HCT116 (cell line): ENCODE data around the gene GAREM2.

Experiments
- ATF3 ChIP-seq: IDR thresholded peaks from 2 replicates; pipeline ENCODE4 v1.6.1; 2012
- CEBPB ChIP-seq: IDR thresholded peaks from 2 replicates; pipeline ENCODE4 v1.6.1; 2012; ENCODE audit warnings: low read depth
- CTCF ChIP-seq, 3 experiments: fragments of 200-600 bp in 1 of 3; sonication (generic) in 1 of 3; IDR thresholded peaks in 2 of 3; conservative IDR thresholded peaks in 1 of 3; 2 replicates each; pipeline ENCODE4 v1.5.1; 2012 to 2017; ENCODE audit warnings: low read depth in 2 of 3, low read length in 2 of 3, antibody characterized with exemption in 1 of 3, borderline replicate concordance in 1 of 3, control low read depth in 1 of 3, mild to moderate bottlenecking in 1 of 3, mixed read lengths in 1 of 3, mixed run types in 1 of 3, moderate library complexity in 1 of 3; ENCODE audit not compliant: insufficient read depth in 1 of 3
- EZH2 ChIP-seq: fragments of 200-600 bp; sonication (generic); IDR thresholded peaks from 2 replicates; pipeline ENCODE4 v1.6.1; 2017; ENCODE audit warnings: antibody characterized with exemption, mixed run types
- EZH2phosphoT487 ChIP-seq: fragments of 200-600 bp; IDR thresholded peaks from 2 replicates; pipeline ENCODE4 v1.6.1; 2018; ENCODE audit warnings: antibody characterized with exemption, borderline replicate concordance
- JUND ChIP-seq: IDR thresholded peaks from 2 replicates; pipeline ENCODE4 v1.6.1; 2012
- MAX ChIP-seq: IDR thresholded peaks from 2 replicates; pipeline ENCODE4 v1.6.1; 2012
- POLR2A ChIP-seq: IDR thresholded peaks from 2 replicates; pipeline ENCODE4 v1.7.0; 2011; ENCODE audit warnings: borderline replicate concordance; ENCODE audit not compliant: insufficient read depth, insufficient read length; ENCODE audit errors: extremely low read depth
- POLR2AphosphoS5 ChIP-seq: IDR thresholded peaks from 2 replicates; pipeline ENCODE4 v1.6.1; 2011; ENCODE audit warnings: mild to moderate bottlenecking, low read depth, low read length, moderate library complexity
- RAD21 ChIP-seq: IDR thresholded peaks from 2 replicates; pipeline ENCODE4 v1.6.1; 2012; ENCODE audit warnings: low read depth, mild to moderate bottlenecking
- REST ChIP-seq: IDR thresholded peaks from 2 replicates; pipeline ENCODE4 v1.6.1; 2012; ENCODE audit warnings: low read depth
- TCF7L2 ChIP-seq: IDR thresholded peaks from 2 replicates; pipeline ENCODE4 v1.7.0; 2011; ENCODE audit warnings: borderline replicate concordance, inconsistent platforms; ENCODE audit not compliant: insufficient read depth, insufficient read length; ENCODE audit errors: extremely low read depth
- YY1 ChIP-seq: IDR thresholded peaks from 2 replicates; pipeline ENCODE4 v1.6.1; 2011; ENCODE audit warnings: low read length, low read depth, moderate library complexity, mild to moderate bottlenecking; ENCODE audit not compliant: insufficient replicate concordance; ENCODE audit errors: extremely low read depth
- ZNF274 ChIP-seq: fragments of 200-500 bp; sonication (Bioruptor generic); IDR thresholded peaks from 2 replicates; pipeline ENCODE4 v1.6.1; 2014; ENCODE audit warnings: mild to moderate bottlenecking, low read depth, low read length, inconsistent platforms

- TF ChIP-seq EZH2 (no peak), MAX (no peak), CEBPB (no peak), CTCF (IDR thresholded peaks at IDR 0.05 in 2 of 3, conservative IDR thresholded peaks at IDR 0.05 in 1 of 3; ENCODE audit: borderline replicate concordance in 1 of 3, insufficient read depth in 1 of 3, low read depth in 2 of 3, low read length in 2 of 3) (no peak), POLR2AphosphoS5 (no peak), EZH2phosphoT487 (no peak), POLR2A (no peak), REST (no peak), RAD21 (no peak), ZNF274 (no peak), TCF7L2 (no peak), JUND (no peak), ATF3 (no peak), YY1 (no peak)
Measured at GRCh38 chr2:26164641-26165211, 8.2 kb upstream of the GAREM2 start.
